ENCODE measurements around the gene MPZL2.

Gene MPZL2

DNA sequence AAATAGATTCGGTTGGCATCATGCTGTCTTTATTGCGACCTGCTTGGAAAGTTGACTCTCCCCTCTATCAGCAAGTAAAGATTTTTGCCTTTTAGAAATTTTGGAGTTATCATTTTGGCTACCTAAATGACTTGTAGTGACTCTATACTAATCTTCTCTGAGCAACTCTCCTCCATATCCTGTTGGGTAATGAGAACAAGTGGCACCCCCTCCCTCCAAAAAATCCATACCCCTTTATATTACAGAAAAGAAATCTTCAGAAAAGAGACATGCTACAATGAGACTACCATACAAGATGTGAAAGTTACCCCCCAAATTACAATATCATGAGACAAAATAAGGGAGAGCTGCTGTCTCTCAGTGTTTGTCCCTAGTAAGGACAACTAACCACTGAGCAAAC lies 40.5 kb downstream of the MPZL2 start:
- DNase-seq (ENCODE audit: low read depth in 1 of 2, low spot score in 1 of 2): no peak

DNA sequence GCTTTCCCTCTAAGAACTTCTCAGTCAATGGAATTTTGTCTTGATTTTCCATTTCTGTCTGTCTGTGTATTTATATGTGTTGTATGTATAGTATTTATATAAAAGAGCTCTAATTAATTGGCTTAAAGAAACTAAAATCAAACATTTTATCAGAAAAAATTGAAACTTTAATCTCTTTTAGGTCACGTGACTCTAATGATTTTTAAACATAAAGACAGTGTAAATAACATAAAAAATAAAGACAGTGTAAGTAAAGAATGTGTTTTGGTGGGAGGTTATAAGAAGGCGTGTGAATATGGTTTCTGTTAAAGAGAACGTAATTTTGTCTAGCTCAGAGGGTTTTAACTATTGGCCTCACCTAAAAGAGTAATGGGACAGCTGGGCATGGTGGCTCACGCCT lies 41.7 kb downstream of the MPZL2 start:
- no peak for DNase-seq (ENCODE audit: low read depth in 1 of 2, low spot score in 1 of 2)

GRCh38 chr11:118221419-118221818 lies 42.7 kb downstream of the MPZL2 start:
- no peak for DNase-seq (ENCODE audit: low read depth in 1 of 2, low spot score in 1 of 2)

DNA sequence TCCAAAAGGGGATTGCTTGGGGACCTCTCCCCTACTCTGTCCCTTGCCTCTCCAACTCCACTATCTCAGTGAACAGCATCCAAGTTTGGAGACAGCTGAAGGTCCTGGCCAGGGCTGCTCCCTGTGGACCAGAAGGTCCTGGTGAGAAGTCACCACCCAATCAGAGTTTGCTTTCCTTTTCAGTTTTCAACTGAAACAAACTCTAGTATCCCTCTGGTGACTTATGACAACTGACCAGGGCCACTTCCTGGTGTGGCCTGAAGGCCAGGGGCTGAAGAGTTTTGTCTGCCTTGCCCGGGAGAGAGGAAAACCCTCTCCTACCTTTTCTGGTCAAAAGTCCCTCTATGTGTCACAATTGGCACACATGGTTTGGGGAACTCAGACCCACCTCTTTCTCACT lies 44.4 kb downstream of the MPZL2 start:
- no peak for DNase-seq (ENCODE audit: low read depth in 1 of 2, low spot score in 1 of 2)

DNA sequence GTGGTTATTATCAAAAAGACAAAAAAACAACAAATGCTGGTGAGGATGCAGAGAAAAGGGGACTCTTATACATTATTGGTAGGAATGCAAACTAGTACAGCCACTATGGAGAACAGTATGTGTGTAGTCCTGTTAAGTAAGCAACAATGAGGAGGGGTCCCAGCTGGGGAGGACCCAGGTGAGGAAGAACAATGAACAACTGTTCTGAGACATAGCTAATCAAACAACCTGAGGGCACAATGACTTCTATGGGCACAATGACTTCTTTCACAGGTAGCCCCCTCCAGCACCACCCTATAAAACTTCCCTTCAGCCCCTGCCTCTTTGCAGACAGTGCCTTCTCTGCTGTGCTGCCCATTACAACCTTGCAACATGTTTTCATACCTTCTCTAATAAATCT lies 44.9 kb downstream of the MPZL2 start:
- DNase-seq (ENCODE audit: low read depth in 1 of 2, low spot score in 1 of 2): no peak

DNA sequence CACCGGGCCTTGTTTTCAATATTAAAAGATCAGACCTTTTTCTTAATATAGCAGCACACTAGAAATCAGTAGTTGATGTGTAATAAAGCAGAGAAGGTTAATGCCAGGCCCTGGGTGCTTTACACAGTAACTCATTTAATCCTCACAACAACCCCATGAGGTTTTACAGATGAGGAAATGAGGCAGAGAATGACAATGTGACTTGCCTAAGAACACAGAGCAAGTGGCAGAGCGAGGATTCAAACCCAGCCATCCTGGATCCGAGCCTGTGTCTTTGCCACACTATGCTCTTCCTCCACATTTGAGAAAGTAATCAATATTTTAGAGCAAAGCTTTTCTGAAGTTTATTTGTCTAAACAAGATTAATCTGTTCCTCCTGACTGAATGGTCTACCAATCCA lies 46.5 kb downstream of the MPZL2 start:
- DNase-seq (ENCODE audit: low read depth in 1 of 2, low spot score in 1 of 2): no peak

DNA sequence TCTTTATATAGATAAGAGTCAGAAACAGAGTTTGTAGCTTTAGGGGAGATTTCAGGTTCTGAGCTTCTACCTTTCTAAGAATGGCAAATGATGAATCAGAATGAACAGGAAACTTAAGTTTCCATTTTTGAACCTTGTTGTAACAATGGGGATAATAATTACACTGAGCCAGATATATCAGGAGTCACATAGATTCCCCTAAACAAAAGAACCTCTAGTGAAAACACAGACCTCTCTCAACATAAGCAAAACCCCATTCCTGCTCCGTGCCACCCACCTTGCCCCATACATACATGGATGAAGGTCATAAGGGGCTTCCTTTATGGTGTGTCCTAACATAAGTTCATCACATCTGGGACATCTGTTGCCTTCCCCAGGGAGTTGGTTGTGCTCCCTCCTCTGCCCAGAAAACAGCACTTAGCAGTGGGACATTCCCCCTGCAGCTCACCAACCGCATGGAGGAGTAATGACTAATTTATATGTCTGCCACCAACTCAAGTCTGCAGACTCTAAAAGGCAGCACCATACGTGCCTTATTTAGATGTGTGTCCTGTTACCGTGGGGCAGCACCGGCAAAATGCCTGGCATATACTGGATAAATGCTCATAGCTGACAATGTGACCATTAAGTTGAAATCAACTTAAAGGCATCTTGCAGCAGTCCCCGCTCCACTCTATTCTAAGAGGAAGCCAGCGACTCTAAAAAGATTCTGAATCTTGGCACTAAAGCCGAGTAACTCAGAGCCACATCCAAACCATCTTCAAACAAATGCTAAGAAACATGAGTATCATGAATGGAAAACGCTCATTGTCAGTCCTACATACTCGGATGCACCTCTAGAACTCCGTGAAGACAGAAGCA lies 47.2 kb downstream of the MPZL2 start:
- DNase-seq (ENCODE audit: low read depth in 1 of 2, low spot score in 1 of 2): peak in 1 of 2 donors; percentile 30

DNA sequence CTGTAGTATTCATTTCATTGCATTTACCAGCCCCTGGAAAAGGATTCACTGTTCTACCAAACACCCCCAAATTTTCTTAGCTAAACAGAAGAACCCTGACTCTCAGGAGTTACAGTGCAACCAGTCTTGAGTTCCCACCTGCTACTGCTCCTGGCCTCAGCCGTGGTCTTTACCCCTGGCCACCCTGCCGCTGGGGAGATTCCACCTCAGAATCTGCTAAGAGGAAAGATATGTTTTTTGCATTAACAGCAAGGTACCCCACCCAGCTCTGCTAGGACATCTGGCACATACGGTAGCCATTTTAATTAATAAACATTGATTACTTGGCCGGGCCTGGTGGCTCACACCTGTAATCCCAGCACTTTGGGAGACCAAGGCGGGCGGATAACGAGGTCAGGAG lies 48.3 kb downstream of the MPZL2 start:
- no peak for DNase-seq (ENCODE audit: low read depth in 1 of 2, low spot score in 1 of 2)

DNA sequence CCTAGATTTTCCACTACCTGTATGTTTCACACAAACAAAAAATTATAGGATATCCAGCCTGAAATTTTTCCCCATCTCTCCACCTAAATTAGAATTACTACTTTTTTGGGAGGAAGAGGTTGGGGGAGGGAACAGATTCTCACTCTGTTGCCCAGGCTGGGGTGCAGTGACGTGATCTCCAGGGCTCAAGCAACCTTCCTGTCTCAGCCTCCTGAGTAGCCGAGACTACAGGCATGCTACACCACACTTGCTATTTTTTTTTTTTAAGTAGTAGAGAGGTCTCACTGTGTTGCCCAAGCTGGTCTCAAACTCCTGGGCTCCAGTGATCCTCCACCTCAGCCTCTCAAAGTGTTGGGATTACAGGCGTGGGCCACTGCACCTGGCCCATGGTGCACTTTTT lies 48.8 kb downstream of the MPZL2 start:
- DNase-seq (ENCODE audit: low read depth in 1 of 2, low spot score in 1 of 2): no peak

DNA sequence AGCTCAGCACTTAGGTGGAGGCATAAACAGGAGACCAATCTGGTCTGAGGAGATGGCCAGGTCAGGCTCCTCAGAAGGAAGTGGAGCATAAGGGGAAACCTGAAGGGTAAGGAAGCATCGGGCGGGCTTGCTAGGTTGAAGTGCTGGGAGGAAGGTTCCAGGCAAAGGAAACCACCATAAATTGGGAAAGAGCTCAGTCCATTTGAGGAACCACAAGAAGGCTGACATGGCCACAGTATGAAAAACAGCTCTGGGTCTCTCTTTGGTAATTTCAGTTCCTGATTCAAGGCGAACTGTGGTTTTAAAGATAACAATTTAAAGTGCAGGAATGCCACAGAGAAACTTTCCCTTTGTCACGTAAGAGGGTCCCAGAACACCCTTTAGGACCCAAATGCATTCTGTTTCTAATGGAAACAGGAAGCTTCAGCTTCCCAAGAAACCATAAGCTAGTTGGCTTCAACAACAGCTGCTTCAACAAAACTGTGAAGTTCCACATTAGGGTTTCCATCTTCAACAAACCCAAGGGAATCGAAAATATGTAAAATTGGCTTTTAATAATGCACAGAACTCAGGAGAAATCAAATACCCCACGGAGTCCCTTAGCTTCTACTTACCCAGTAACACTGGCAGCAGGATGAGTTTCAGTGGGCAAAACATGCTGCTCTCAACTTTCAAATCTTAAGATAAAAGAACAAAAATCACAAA lies 49.7 kb downstream of the MPZL2 start:
- no peak for DNase-seq (ENCODE audit: low read depth in 1 of 2, low spot score in 1 of 2)

GRCh38 chr11:118213781-118214180 lies 50.3 kb downstream of the MPZL2 start:
- no peak for DNase-seq (ENCODE audit: low read depth in 1 of 2, low spot score in 1 of 2)

- DNase-seq (ENCODE audit: low read depth in 1 of 2, low spot score in 1 of 2): no peak
Observed at GRCh38 chr11:118213201-118213600, 50.9 kb downstream of the MPZL2 start.

- DNase-seq (ENCODE audit: low read depth in 1 of 2, low spot score in 1 of 2): no peak
Observed at GRCh38 chr11:118212781-118213191, 51.3 kb downstream of the MPZL2 start.

DNA sequence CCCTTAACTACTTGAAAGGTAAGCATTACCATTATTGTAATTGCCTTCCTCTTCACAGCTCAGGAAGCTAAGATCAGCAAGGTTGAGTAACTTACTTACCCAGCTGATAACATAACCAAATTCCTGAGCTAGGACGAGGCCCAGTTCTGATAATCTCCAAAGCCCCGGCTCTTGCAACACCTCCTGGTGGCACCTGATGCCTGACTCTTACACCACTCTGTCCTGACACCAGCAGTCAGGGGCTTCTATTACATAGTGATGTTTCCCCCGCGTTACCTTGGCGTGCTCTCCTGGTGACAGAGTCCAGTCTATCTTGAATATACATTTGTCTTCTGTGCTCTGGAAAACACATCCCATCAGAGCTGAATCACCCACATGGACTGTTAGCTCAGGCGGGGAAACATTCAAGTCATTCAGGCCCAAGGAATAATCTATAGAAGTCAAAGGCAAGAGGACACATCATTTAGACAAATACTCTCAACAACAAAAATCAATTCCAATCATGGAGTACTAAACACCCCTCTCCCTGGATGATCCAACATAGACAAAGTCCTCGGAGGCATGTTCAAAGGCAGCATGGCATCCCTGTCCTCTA lies 51.9 kb downstream of the MPZL2 start:
- no peak for DNase-seq (ENCODE audit: low read depth in 1 of 2, low spot score in 1 of 2)

DNA sequence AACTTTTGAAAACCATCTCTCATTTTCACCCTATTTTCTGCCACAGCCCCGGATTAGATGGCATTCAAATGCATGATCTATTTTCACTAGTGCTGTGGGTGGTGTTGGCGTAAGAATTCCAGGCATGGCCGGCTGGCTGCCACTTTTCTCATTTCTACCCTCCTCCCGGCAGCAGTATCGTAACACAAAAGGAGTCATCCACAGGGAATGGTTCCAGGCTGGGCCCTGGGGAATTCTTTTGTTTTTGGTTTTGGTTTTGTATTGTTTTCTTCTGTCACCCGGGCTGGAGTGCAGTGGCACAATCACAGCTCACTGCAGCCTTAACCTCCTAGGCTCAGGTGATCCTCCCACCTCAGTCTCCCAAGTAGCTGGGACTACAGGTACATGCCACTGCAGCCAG lies 53.1 kb downstream of the MPZL2 start:
- no peak for DNase-seq (ENCODE audit: low read depth in 1 of 2, low spot score in 1 of 2)

DNA sequence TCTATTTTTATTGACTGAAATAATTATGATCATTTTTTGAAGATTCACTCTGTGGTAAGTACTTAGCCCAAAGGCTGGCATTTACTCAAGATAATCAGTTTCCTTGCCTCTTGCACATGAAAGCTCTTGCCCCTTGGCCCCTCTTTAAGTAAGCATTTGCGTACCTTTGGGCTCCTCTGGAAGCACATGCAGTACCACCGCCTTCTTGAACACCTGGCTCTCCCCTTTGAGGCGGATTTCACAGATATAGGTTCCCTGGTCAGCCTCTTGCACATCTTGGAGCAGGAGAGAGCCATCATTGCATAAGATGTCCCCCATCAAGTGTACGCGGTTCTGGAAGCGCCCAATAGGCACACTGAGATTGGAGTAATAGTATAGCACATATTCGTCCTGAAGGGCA lies 53.8 kb downstream of the MPZL2 start:
- DNase-seq (ENCODE audit: low read depth in 1 of 2, low spot score in 1 of 2): no peak

GRCh38 chr11:118209033-118209432 lies 55.1 kb downstream of the MPZL2 start:
- no peak for DNase-seq (ENCODE audit: low read depth in 1 of 2, low spot score in 1 of 2)

GRCh38 chr11:118207079-118207478 lies 57.0 kb downstream of the MPZL2 start:
- no peak for DNase-seq (ENCODE audit: low read depth in 1 of 2, low spot score in 1 of 2)

- DNase-seq (ENCODE audit: low read depth in 1 of 2, low spot score in 1 of 2): no peak
Observed at GRCh38 chr11:118206391-118207031, 57.6 kb downstream of the MPZL2 start.

DNA sequence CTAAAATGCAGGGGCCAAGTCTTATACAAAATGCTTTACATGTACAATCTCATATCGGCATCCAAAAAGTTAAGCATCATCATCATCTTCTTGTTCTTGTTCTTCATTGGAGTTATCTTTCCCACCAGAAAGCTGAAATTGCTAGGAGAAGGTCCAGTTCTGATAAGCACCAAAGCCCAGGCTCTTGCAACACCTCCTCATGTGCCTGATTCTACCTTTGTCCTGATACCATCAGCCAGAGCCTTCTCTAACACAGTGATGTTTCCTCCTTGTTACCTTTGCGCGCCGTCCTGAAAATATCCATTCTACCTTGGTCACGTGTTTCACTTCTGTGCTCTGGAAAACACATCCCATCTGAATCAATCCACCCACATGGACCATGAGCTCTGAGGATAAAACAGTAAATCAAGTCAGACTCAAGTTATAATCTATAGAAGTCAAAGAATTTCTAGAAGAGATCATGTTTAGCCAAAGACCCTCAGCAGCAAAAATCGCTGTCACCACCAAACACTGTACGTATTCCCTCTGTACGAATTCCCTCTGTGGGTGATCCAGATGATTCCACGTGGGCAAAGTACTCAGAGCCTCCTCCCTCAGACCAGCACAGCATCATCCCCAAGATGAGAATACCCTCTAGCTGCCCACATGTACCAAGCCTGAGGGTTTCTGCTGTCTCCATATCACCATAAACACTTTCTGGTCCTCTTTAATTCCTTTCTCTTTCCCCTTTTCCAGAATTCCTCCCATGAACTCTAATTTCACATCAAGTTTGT lies 58.3 kb downstream of the MPZL2 start:
- no peak for DNase-seq (ENCODE audit: low read depth in 1 of 2, low spot score in 1 of 2)

Measured in activated T-helper 1 cell treated with anti-CD3 and anti-CD28 coated beads, Interleukin-2, amount 50 U/mL, for 16 hours (primary cell).